Body of pancreas (tissue), 4 donors: ENCODE measurements around the gene SIRPB1.

Source experiments
- POLR2A ChIP-seq, 3 donors: fragments of 450-650 bp; IDR thresholded peaks; one replicate each; pipeline ENCODE4 v1.6.1; 2016; ENCODE audit warnings: antibody characterized with exemption in 3 of 3, mild to moderate bottlenecking in 2 of 3
- TF ChIP-seq, protein P1 (sequence below), 7 experiments: fragments of 450-650 bp in 4 of 7; fragments of 200-600 bp in 3 of 7; sonication (generic) in 3 of 7; IDR thresholded peaks; one replicate each; pipeline ENCODE4 v1.5.1; 2016 to 2019; ENCODE audit warnings: antibody characterized with exemption in 7 of 7

DNA sequence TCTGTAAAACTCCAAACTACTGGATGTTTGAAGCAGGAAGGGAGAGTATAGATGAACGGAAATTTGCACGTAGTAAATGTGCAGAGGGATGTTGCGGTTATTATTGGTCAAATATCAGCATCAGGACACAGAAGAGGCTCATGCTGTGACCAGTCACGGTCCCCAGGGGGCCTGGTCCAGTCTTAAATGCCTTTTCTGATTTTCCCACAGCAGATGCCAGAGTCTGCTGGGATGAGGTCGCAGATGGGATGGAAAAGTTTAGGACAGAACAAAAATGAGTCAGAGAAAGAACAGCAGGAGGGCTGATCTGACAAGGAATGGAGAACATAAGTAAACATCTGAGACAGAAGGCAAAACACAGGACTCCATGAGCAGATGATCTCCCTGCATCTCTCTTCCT lies 49.5 kb upstream of the SIRPB1 start:
- no peak for TF ChIP-seq POLR2A (IDR thresholded peaks at IDR 0.05)
- TF ChIP-seq, protein P1, sequence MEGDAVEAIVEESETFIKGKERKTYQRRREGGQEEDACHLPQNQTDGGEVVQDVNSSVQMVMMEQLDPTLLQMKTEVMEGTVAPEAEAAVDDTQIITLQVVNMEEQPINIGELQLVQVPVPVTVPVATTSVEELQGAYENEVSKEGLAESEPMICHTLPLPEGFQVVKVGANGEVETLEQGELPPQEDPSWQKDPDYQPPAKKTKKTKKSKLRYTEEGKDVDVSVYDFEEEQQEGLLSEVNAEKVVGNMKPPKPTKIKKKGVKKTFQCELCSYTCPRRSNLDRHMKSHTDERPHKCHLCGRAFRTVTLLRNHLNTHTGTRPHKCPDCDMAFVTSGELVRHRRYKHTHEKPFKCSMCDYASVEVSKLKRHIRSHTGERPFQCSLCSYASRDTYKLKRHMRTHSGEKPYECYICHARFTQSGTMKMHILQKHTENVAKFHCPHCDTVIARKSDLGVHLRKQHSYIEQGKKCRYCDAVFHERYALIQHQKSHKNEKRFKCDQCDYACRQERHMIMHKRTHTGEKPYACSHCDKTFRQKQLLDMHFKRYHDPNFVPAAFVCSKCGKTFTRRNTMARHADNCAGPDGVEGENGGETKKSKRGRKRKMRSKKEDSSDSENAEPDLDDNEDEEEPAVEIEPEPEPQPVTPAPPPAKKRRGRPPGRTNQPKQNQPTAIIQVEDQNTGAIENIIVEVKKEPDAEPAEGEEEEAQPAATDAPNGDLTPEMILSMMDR (IDR thresholded peaks at IDR 0.05): no peak
